ENCODE measurements around the gene KCNF1.

The KCNF1 gene

GRCh38 chr2:10876963-10877362 lies 34.8 kb upstream of the KCNF1 start:
- H3K9me3 ChIP-seq (ENCODE audit: control insufficient read depth, low read length) = no peaks in the 10 kb centered on the region
- no peaks in the 10 kb centered on the region for H3K79me2 ChIP-seq
- H3K27me3 ChIP-seq (ENCODE audit: control insufficient read depth, insufficient read depth, low read length) = no peaks in the 10 kb centered on the region
- H3K4me1 ChIP-seq = no peaks in the 10 kb centered on the region
- no peak overlapping the region for H3K9ac ChIP-seq
- no peak overlapping the region for H3K27ac ChIP-seq
- H3K4me3 ChIP-seq (ENCODE audit: low read depth, low read length) = no peak overlapping the region
- H3K4me2 ChIP-seq (ENCODE audit: low read length) = no peak overlapping the region
- H3K36me3 ChIP-seq (ENCODE audit: control insufficient read depth, insufficient read depth, low read length) = no peaks in the 10 kb centered on the region
- no peak for TF ChIP-seq CTCF (IDR thresholded peaks at IDR 0.05)
- no peak overlapping the region for H2AFZ ChIP-seq

- no peak overlapping the region for H3K4me3 ChIP-seq (ENCODE audit: low read depth, low read length)
- H3K4me2 ChIP-seq (ENCODE audit: low read length) = no peak overlapping the region
- H2AFZ ChIP-seq = no peak overlapping the region
- H3K36me3 ChIP-seq (ENCODE audit: control insufficient read depth, insufficient read depth, low read length) = no peaks in the 10 kb centered on the region
- H3K27ac ChIP-seq = no peak overlapping the region
- no peaks in the 10 kb centered on the region for H3K27me3 ChIP-seq (ENCODE audit: control insufficient read depth, insufficient read depth, low read length)
- no peak overlapping the region for H3K9ac ChIP-seq
- no peaks in the 10 kb centered on the region for H3K4me1 ChIP-seq
- no peaks in the 10 kb centered on the region for H3K9me3 ChIP-seq (ENCODE audit: control insufficient read depth, low read length)
- no peaks in the 10 kb centered on the region for H3K79me2 ChIP-seq
- no peak for TF ChIP-seq CTCF (IDR thresholded peaks at IDR 0.05)
Observed at GRCh38 chr2:10877651-10878111, 34.1 kb upstream of the KCNF1 start.

GRCh38 chr2:10878268-10878915 lies 33.3 kb upstream of the KCNF1 start:
- Histone ChIP-seq H3K27ac (no peak overlapping the region), H3K4me3 (ENCODE audit: low read depth, low read length) (no peak overlapping the region), H3K36me3 (ENCODE audit: control insufficient read depth, insufficient read depth, low read length) (no peaks in the 10 kb centered on the region), H3K9me3 (ENCODE audit: control insufficient read depth, low read length) (no peaks in the 10 kb centered on the region), H3K79me2 (no peaks in the 10 kb centered on the region), H2AFZ (no peak overlapping the region), H3K4me2 (ENCODE audit: low read length) (no peak overlapping the region), H3K27me3 (ENCODE audit: control insufficient read depth, insufficient read depth, low read length) (no peaks in the 10 kb centered on the region), H3K4me1 (no peaks in the 10 kb centered on the region), H3K9ac (no peak overlapping the region)
- TF ChIP-seq CTCF (IDR thresholded peaks at IDR 0.05) = no peak

GRCh38 chr2:10879159-10879558 lies 32.6 kb upstream of the KCNF1 start:
- Histone ChIP-seq H3K4me3 (ENCODE audit: low read depth, low read length) (no peak overlapping the region), H3K27ac (no peak overlapping the region), H3K4me1 (no peaks in the 10 kb centered on the region), H3K79me2 (no peaks in the 10 kb centered on the region), H3K9ac (no peak overlapping the region), H2AFZ (no peak overlapping the region), H3K36me3 (ENCODE audit: control insufficient read depth, insufficient read depth, low read length) (no peaks in the 10 kb centered on the region), H3K4me2 (ENCODE audit: low read length) (no peak overlapping the region), H3K9me3 (ENCODE audit: control insufficient read depth, low read length) (no peaks in the 10 kb centered on the region), H3K27me3 (ENCODE audit: control insufficient read depth, insufficient read depth, low read length) (no peaks in the 10 kb centered on the region)
- TF ChIP-seq CTCF (IDR thresholded peaks at IDR 0.05) = no peak

All from parathyroid adenoma (tissue), 2 donors.